GM18909 (cell line): ENCODE results near the gene PRSS22.

Experiments used
- ATAC-seq: cut with Tn5 transposase; IDR thresholded peaks from one replicate; pipeline ENCODE4 v1.9.1; 2021; ENCODE audit warnings: mild to moderate bottlenecking; ENCODE audit not compliant: unreplicated experiment, poor library complexity

PRSS22 gene

DNA sequence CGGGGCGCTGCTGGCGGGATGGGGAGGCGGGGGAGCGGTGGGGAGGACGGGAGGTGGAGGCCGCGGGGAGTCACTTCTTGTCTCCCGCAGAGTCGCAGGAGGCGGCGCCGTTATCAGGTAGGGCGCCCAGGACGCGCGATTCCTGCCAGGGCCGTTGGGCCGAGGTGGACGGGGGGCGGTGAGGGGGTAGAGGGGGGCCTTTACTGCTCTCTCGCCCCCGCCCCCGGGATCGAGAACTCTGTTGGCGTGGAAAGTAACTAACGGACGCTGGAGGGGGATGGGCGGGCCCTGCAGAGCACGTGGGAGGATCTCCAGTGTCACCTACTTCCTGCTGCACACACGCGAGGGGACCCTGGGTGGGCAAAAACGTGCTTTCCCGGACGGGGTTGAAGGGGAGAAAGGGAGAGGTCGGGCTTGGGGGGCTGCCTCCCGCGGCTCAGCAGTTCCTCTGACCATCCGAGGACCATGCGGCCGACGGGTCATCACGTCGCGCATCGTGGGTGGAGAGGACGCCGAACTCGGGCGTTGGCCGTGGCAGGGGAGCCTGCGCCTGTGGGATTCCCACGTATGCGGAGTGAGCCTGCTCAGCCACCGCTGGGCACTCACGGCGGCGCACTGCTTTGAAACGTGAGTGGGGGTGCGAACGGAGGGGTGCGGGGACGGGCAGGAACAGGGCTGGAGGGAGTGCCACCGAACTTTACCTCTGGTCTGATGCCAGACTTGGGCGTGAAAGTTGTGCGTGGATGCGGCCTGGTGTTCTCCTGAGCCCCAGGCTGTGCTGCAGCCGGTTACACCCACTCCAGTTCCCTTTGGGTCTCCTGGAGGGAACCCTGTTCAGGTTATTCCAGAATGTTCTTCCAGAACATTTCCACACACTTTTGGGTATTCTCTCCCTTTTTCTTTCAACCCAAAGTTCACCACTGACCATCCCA, 40.4 kb downstream of the PRSS22 start:
- ATAC-seq, result no peak

GRCh38 chr16:2816751-2817339, 41.1 kb downstream of the PRSS22 start, which contains the start of gene PRSS21:
PRSS21 (plus strand) TSS chr16:2817237; CDS start chr16:2817269, 32 bp downstream.
- ATAC-seq, result no peak

GRCh38 chr16:2815299-2815771, 42.6 kb downstream of the PRSS22 start:
- ATAC-seq, result no peak

DNA sequence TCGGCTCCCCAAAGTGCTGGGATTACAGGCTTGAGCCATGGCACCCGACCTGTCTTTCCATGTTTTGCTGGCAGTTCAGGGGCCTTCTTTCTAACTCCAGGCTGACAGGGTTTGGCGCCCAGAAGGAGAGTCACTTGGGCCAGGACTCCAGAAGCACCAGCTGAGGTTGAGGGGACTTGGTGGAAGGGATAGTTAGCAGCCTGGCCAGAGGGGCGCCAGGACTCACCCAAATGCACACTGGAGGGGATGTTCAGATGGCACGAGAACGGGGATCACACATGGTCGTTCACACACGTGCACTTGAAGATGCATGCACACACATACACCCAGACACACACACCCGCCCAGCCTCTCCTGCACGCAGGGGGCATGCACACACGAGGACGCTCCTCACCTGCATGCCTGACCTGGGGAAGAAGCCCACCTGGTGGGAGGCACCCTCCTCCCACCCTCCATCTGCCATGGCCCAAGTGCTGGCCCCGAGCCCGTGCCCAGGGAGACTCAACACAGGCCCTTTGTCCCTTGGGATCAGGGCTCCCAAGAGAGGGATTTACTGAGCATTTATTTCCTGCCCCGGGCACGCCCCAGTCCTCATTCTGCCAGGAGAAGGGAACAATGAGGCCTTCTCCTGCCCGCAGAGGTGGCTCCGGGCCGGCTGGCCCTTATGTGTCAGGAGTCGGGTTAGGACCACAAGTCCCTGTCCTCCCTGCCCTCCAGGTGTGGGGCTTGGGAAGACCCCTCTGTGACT, 43.2 kb downstream of the PRSS22 start:
- no peak for ATAC-seq

GRCh38 chr16:2813771-2814221, 44.2 kb downstream of the PRSS22 start:
- no peak for ATAC-seq

DNA sequence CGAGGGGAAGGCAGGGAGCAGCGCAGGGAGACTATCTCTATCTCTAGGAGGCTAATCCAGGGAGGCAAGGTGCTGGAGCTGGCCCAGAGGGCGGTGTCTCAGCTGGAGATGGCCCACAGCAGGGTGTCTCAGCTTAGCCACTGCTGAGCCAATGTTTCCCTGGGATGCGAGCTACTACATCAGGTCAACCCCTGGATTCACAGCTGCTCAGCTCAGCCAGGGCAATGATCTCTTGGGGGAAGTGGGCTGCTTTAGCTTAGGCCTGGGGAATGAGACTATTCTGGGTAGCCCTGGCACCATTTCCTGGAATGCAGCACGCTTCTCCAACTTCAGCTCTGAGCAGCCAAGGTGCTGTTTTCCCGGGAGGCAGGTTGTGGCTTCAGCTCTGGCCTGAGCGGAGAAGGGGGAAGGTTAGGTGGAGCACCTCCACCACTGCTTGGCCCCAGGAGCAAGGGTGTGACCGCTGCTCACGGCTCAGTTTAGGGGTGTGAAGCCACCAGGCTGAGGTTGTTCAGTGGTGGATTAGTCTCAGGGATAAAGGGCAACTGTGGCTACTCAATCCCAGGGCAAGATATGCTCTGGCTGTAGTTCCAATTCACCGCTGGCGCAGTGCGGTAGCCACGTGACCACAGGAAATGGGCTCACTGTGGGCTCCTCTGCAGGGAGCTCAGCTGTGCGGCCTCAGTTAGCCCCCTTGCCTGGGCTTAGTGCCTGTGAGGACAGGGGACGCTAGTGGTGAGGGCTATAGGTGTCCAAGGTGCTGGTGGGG, 46.1 kb downstream of the PRSS22 start:
- no peak for ATAC-seq

- no peak for ATAC-seq
Observed at GRCh38 chr16:2810651-2811050, 47.3 kb downstream of the PRSS22 start.

DNA sequence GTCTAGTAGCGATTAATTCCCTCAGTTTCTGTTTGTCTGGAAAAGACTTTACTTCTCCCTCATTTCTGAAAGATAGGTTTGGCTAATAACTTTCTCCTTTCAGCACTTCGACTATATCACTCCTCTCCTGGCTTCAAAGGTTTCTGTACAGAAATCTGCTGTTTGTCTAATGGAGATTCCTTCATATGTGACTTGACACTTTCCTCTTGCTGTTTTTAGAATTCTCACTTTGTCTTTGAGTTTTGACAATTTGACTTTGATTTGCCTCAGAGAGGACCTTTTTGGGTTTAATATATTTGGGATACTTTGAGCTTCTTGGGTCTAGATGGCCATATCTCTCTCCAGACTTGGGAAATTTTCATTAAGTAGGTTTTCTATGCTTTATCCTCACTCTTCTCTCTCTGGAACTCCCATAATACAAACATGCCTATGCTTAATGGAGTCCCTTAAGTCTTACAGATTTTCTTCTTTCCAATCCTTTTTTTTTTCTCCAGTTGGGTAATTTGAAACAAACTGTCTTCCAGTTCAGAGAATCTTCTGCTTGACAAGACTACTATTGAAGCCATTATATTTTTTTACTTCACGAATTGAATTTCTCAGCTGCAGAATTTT, 48.7 kb downstream of the PRSS22 start:
- ATAC-seq, result no peak

- no peak for ATAC-seq
Observed at GRCh38 chr16:2808181-2808580, 49.8 kb downstream of the PRSS22 start.

DNA sequence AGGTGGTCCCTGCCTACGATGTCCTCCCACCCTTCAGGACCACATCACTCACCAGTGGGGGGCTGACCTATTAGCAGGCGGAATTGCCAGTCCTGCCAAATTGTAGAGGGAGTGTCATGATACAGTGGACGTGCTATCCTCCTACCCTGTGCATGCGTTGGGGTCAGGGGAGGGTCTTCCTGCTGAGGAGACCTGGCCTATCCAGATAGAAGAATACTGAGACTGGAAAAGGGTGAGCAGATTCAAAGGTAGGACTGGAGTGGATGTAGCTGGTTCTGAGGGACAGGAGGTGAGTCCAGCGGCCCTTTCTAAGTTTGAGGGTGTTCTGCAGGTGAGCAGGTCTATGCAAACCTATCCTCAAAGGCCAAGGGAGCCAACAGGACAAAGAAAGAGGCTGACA, 51.7 kb downstream of the PRSS22 start:
- ATAC-seq, result no peak

- ATAC-seq, result no peak
Observed at GRCh38 chr16:2804728-2805127, 53.2 kb downstream of the PRSS22 start.

- ATAC-seq, result no peak
Observed at GRCh38 chr16:2803545-2804195, 54.3 kb downstream of the PRSS22 start.
